K562 (cell line): ENCODE results near the gene MCL1. TPM values are rescaled to one million over a fixed set of nuclear protein-coding genes. Genes with fewer than 3 reads are reported as not detected.

Source experiments
- ATAC-seq: fragments of 200-7000 bp; cut with Tn5 transposase; 3 replicates; pipeline ENCODE4 v1.9.1; 2020; ENCODE audit warnings: moderate library complexity
- BruUV-seq: library from RNA; stranded (reverse); fragments of 400-500 nt; replicated peaks from 2 replicates; lab custom pipeline; 2021; lab: Mats Ljungman, UMichigan
- CTCF ChIA-PET: fragments of 300-600 bp; formaldehyde crosslinking; extraction: SDS; loops from one replicate; lab custom pipeline; 2021; ENCODE audit warnings: low intra/inter-chr PET ratio; lab: Yijun Ruan, JAX
- POLR2A ChIA-PET: fragments of 300-600, 350-650 bp; sonication (Branson Sonifier 250); formaldehyde crosslinking; extraction: SDS; loops from one replicate; lab custom pipeline; 2021; ENCODE audit warnings: antibody characterized with exemption, inconsistent platforms; lab: Yijun Ruan, JAX
- DNase-seq, 4 experiments: peaks; one replicate each; pipeline versions ENCODE4 v3.0.0 to v3.0.0-alpha.2; 2011 to 2018; ENCODE audit warnings: low spot score in 3 of 4, mixed read lengths in 3 of 4; ENCODE audit errors: extremely low read depth in 1 of 4
- FAIRE-seq: peaks from 2 replicates; lab custom pipeline; 2011; peaks lifted over from hg19 to GRCh38; lab: Jason Lieb, UNC
- H2AFZ ChIP-seq: 2 replicates; pipeline ENCODE4 v1.6.0; 2011; ENCODE audit warnings: low read depth, low read length, control low read depth, inconsistent platforms
- H3K27ac ChIP-seq: fragments of 200-600 bp; 3 replicates; pipeline ENCODE4 v1.8.0; 2011; ENCODE audit warnings: low read depth, mild to moderate bottlenecking, control low read depth, inconsistent platforms, low read length, moderate library complexity, mixed read lengths; ENCODE audit errors: extremely low read depth
- H3K27me3 ChIP-seq, 2 experiments: fragments of 300-600 bp in 1 of 2; 2 replicates in 1 of 2; 3 replicates in 1 of 2; pipeline versions ENCODE4 v1.6.0 to v1.8.0; 2011; ENCODE audit warnings: inconsistent platforms in 2 of 2, low read length in 2 of 2, mild to moderate bottlenecking in 1 of 2, mixed read lengths in 1 of 2, moderate library complexity in 1 of 2; ENCODE audit not compliant: control insufficient read depth in 2 of 2, insufficient read depth in 2 of 2
- H3K36me3 ChIP-seq: fragments of 300-600 bp; 3 replicates; pipeline ENCODE4 v1.8.0; 2011; ENCODE audit warnings: mild to moderate bottlenecking, low read length, inconsistent platforms; ENCODE audit not compliant: control insufficient read depth, insufficient read depth
- H3K4me1 ChIP-seq, 2 experiments: fragments of 200-600 bp in 1 of 2; replicated peaks in 1 of 2; 2 replicates in 1 of 2; 3 replicates in 1 of 2; pipeline versions ENCODE4 v1.5.1 to v1.8.0; 2011; ENCODE audit warnings: inconsistent platforms in 2 of 2, low read length in 2 of 2, mild to moderate bottlenecking in 1 of 2, mixed read lengths in 1 of 2, moderate library complexity in 1 of 2; ENCODE audit not compliant: control insufficient read depth in 2 of 2, insufficient read depth in 2 of 2
- H3K4me2 ChIP-seq: 2 replicates; pipeline ENCODE4 v1.6.1; 2011; ENCODE audit warnings: low read length, control low read depth, inconsistent platforms, mixed read lengths; ENCODE audit not compliant: insufficient read depth
- H3K4me3 ChIP-seq: fragments of 200-600 bp; sonication (generic), shearing (Covaris generic); 2 replicates; pipeline ENCODE4 v1.5.1; 2016; ENCODE audit warnings: control low read depth, inconsistent platforms
- H3K79me2 ChIP-seq: fragments of 200-600 bp; 3 replicates; pipeline ENCODE4 v1.8.0; 2011; ENCODE audit warnings: low read length, inconsistent platforms; ENCODE audit not compliant: control insufficient read depth, insufficient read depth
- H3K9ac ChIP-seq, 2 experiments: 2 replicates each; pipeline versions ENCODE4 v1.6.0 to v1.6.1; 2011; ENCODE audit warnings: low read depth in 2 of 2, low read length in 2 of 2, control low read depth in 1 of 2, inconsistent platforms in 1 of 2, mild to moderate bottlenecking in 1 of 2, mixed read lengths in 1 of 2; ENCODE audit not compliant: insufficient read depth in 1 of 2
- H3K9me1 ChIP-seq: one replicate; pipeline ENCODE4 v1.6.0; 2011; ENCODE audit warnings: inconsistent platforms, mild to moderate bottlenecking, low read length, moderate library complexity; ENCODE audit not compliant: control insufficient read depth, insufficient read depth
- H3K9me3 ChIP-seq: replicated peaks from 2 replicates; pipeline ENCODE4 v1.5.1; 2011; ENCODE audit warnings: low read depth, low read length, inconsistent platforms; ENCODE audit not compliant: control insufficient read depth, insufficient read depth
- H4K20me1 ChIP-seq: replicated peaks from 2 replicates; pipeline ENCODE4 v1.6.1; 2011; ENCODE audit warnings: low read length, inconsistent platforms, mixed read lengths; ENCODE audit not compliant: control insufficient read depth, insufficient read depth
- MGA ChIP-seq: fragments of 450-650 bp; IDR thresholded peaks from 2 replicates; pipeline ENCODE4 v1.6.1; 2016; ENCODE audit warnings: mild to moderate bottlenecking, moderate library complexity
- POLR2AphosphoS2 ChIP-seq: IDR thresholded peaks from 2 replicates; pipeline ENCODE4 v1.6.1; 2012; ENCODE audit warnings: low read length, improper control_type of control experiment
- ZFX ChIP-seq: sonication (generic); formaldehyde crosslinking; IDR thresholded peaks from 2 replicates; pipeline ENCODE4 v1.8.0; 2022; ENCODE audit warnings: mild to moderate bottlenecking, missing genetic modification reagents, moderate library complexity
- ZNF561 ChIP-seq: fragments of 450-650 bp; formaldehyde crosslinking; conservative IDR thresholded peaks from 2 replicates; pipeline ENCODE4 v1.4.0; 2020; ENCODE audit warnings: mild to moderate bottlenecking, moderate library complexity
- ZNF655 ChIP-seq: fragments of 250-450 bp; sonication (Bioruptor Pico); IDR thresholded peaks from 2 replicates; pipeline ENCODE4 v1.5.0; 2021
- ZNF77 ChIP-seq: fragments of 250-450 bp; sonication (Bioruptor Pico); IDR thresholded peaks from 2 replicates; pipeline ENCODE4 v1.5.0; 2020
- WGBS: fragments of 100-300 bp; shearing (Covaris generic); methylation state at CpG from one replicate; pipeline ENCODE4 v1.1.6; 2016; ENCODE audit warnings: low coverage, mixed read lengths; ENCODE audit not compliant: insufficient coverage; ENCODE audit errors: missing lambda C conversion rate; 5-methylcytosine and 5-hydroxymethylcytosine counted together
- in situ Hi-C: fragments of 300-500 bp; cut with MboI; formaldehyde crosslinking; loops from 4 replicates; pipeline ENCODE4 v1.15.0; 2018; ENCODE audit warnings: inconsistent platforms, mixed read lengths
- intact Hi-C: fragments of 100-400 bp; cut with micrococcal nuclease; formaldehyde crosslinking; loops from 2 replicates; pipeline ENCODE4 v1.14.2; 2022
- polyA plus RNA-seq, 8 experiments: library from polyadenylated mRNA; depleted of rRNA in 4 of 8; stranded (reverse) in 5 of 8; unstranded in 3 of 8; fragments of >200 nt; fragmentation: Nextera tagmentation in 2 of 8; fragmentation: Illumina TruSeq in 1 of 8; extraction: Ambion mirVana in 2 of 8; extraction: Trizol in 1 of 8; gene quantifications; 2 replicates each; pipeline versions ENCODE4 v1.2.1 to v1.2.3, GENCODE V29; 2011 to 2014; ENCODE audit warnings: inconsistent platforms in 1 of 8, missing spikeins in 1 of 8
- total RNA-seq, 7 experiments: library from RNA; depleted of rRNA in 6 of 7; stranded (reverse); fragments of >200 nt in 6 of 7; fragmentation: Illumina TruSeq in 2 of 7; extraction: Trizol in 2 of 7; gene quantifications; 2 replicates each; pipeline versions ENCODE4 v1.2.1 to v1.2.3, GENCODE V29; 2011 to 2021; ENCODE audit warnings: low replicate concordance in 1 of 7

The MCL1 gene
- total and polyA plus RNA-seq, 9 of the 15 experiments (the other 6 are each of a cell fraction or from before 2014, with no cell fraction given) = 27.1 to 224 (median 138) TPM

- ATAC-seq (no peak), DNase-seq (peak in 1 of 4 experiments; percentile 6), FAIRE-seq (no peak)
- peak overlapping the region; percentile 34 to 47; a peak in 3 of 4 replicates for H3K9ac ChIP-seq
- no peaks in the 10 kb centered on the region for H3K27me3 ChIP-seq
- peaks cover 30% of the 10 kb centered on the region for H3K36me3 ChIP-seq
- peaks cover 3% of the 10 kb centered on the region; the same call in 1 of the 2 replicates for H4K20me1 ChIP-seq
- POLR2A ChIA-PET = interaction anchor here (0.7 to 5.1 kb wide), 8 partner anchors 9 to 406 kb away, joined by 3 to 38 read pairs (median 6); partner anchors contain the start of genes ENSA and MCL1
- no TSS peak for BruUV-seq
- CTCF ChIA-PET = no interaction called here
- peaks cover 13% of the 10 kb centered on the region for H3K79me2 ChIP-seq
- H2AFZ ChIP-seq = no peak overlapping the region
- peak overlapping the region; percentile 51; the same call in 2 of the 3 replicates for H3K27ac ChIP-seq
- intact Hi-C loops (no loop called here), in situ Hi-C loops (loop anchor here (10.0 kb wide), 1 partner anchor 427 kb away; no protein-coding TSS in a partner anchor)
- H3K9me1 ChIP-seq = peaks cover 6% of the 10 kb centered on the region
- WGBS = 18% methylated on average over 3 of the region's 3 CpGs
- peaks cover 28 to 40% of the 10 kb centered on the region in 2 experiments for H3K4me1 ChIP-seq
- H3K9me3 ChIP-seq = no peaks in the 10 kb centered on the region
- no peak overlapping the region for H3K4me3 ChIP-seq
- peak overlapping the region; percentile 63 for H3K4me2 ChIP-seq
- TF ChIP-seq ZNF655 (CRISPR knock-in tag) (no peak), POLR2AphosphoS2 (peak; percentile 47; the same call in 1 of the 2 replicates), ZFX (no peak), ZNF561 (no peak), MGA (no peak), ZNF77 (no peak)
These were observed 12.1 kb downstream of the MCL1 start for GRCh38 chr1:150567341-150567716.
